VCaP (cell line): ENCODE data around the gene KRTAP21-2.

Experiments
- H3K27ac ChIP-seq: fragments of 450-650 bp; 2 replicates; pipeline ENCODE4 v1.5.1; 2017
- CTCF ChIP-seq: fragments of 450-650 bp; conservative IDR thresholded peaks from 2 replicates; pipeline ENCODE4 v1.5.1; 2017; ENCODE audit warnings: mild to moderate bottlenecking, moderate library complexity

KRTAP21-2 gene

GRCh38 chr21:30713766-30714165, 33.3 kb downstream of the KRTAP21-2 start:
- TF ChIP-seq CTCF, result no peak
- no peak overlapping the region for H3K27ac ChIP-seq

GRCh38 chr21:30710499-30710898, 36.6 kb downstream of the KRTAP21-2 start:
- no peak for TF ChIP-seq CTCF
- no peak overlapping the region for H3K27ac ChIP-seq

- TF ChIP-seq CTCF, result no peak
- H3K27ac ChIP-seq, result no peak overlapping the region
Measured at GRCh38 chr21:30707409-30707808, 39.6 kb downstream of the KRTAP21-2 start.
